K562 (cell line): ENCODE results near the gene MLIP. TPM values are rescaled to one million over a fixed set of nuclear protein-coding genes. Genes with fewer than 3 reads are reported as not detected.

ENCODE experiments used
- ATAC-seq: fragments of 200-7000 bp; cut with Tn5 transposase; 3 replicates; pipeline ENCODE4 v1.9.1; 2020; ENCODE audit warnings: moderate library complexity
- BruUV-seq: library from RNA; stranded (reverse); fragments of 400-500 nt; replicated peaks from 2 replicates; lab custom pipeline; 2021; lab: Mats Ljungman, UMichigan
- CTCF ChIA-PET: fragments of 300-600 bp; formaldehyde crosslinking; extraction: SDS; loops from one replicate; lab custom pipeline; 2021; ENCODE audit warnings: low intra/inter-chr PET ratio; lab: Yijun Ruan, JAX
- POLR2A ChIA-PET: fragments of 300-600, 350-650 bp; sonication (Branson Sonifier 250); formaldehyde crosslinking; extraction: SDS; loops from one replicate; lab custom pipeline; 2021; ENCODE audit warnings: antibody characterized with exemption, inconsistent platforms; lab: Yijun Ruan, JAX
- DNase-seq, 4 experiments: peaks; one replicate each; pipeline versions ENCODE4 v3.0.0 to v3.0.0-alpha.2; 2011 to 2018; ENCODE audit warnings: low spot score in 3 of 4, mixed read lengths in 3 of 4; ENCODE audit errors: extremely low read depth in 1 of 4
- FAIRE-seq: peaks from 2 replicates; lab custom pipeline; 2011; peaks lifted over from hg19 to GRCh38; lab: Jason Lieb, UNC
- H2AFZ ChIP-seq: 2 replicates; pipeline ENCODE4 v1.6.0; 2011; ENCODE audit warnings: low read depth, low read length, control low read depth, inconsistent platforms
- H3K27ac ChIP-seq: fragments of 200-600 bp; 3 replicates; pipeline ENCODE4 v1.8.0; 2011; ENCODE audit warnings: low read depth, mild to moderate bottlenecking, control low read depth, inconsistent platforms, low read length, moderate library complexity, mixed read lengths; ENCODE audit errors: extremely low read depth
- H3K27me3 ChIP-seq, 2 experiments: fragments of 300-600 bp in 1 of 2; 2 replicates in 1 of 2; 3 replicates in 1 of 2; pipeline versions ENCODE4 v1.6.0 to v1.8.0; 2011; ENCODE audit warnings: inconsistent platforms in 2 of 2, low read length in 2 of 2, mild to moderate bottlenecking in 1 of 2, mixed read lengths in 1 of 2, moderate library complexity in 1 of 2; ENCODE audit not compliant: control insufficient read depth in 2 of 2, insufficient read depth in 2 of 2
- H3K36me3 ChIP-seq: fragments of 300-600 bp; 3 replicates; pipeline ENCODE4 v1.8.0; 2011; ENCODE audit warnings: mild to moderate bottlenecking, low read length, inconsistent platforms; ENCODE audit not compliant: control insufficient read depth, insufficient read depth
- H3K4me1 ChIP-seq, 2 experiments: fragments of 200-600 bp in 1 of 2; replicated peaks in 1 of 2; 2 replicates in 1 of 2; 3 replicates in 1 of 2; pipeline versions ENCODE4 v1.5.1 to v1.8.0; 2011; ENCODE audit warnings: inconsistent platforms in 2 of 2, low read length in 2 of 2, mild to moderate bottlenecking in 1 of 2, mixed read lengths in 1 of 2, moderate library complexity in 1 of 2; ENCODE audit not compliant: control insufficient read depth in 2 of 2, insufficient read depth in 2 of 2
- H3K4me2 ChIP-seq: 2 replicates; pipeline ENCODE4 v1.6.1; 2011; ENCODE audit warnings: low read length, control low read depth, inconsistent platforms, mixed read lengths; ENCODE audit not compliant: insufficient read depth
- H3K4me3 ChIP-seq: fragments of 200-600 bp; sonication (generic), shearing (Covaris generic); 2 replicates; pipeline ENCODE4 v1.5.1; 2016; ENCODE audit warnings: control low read depth, inconsistent platforms
- H3K79me2 ChIP-seq: fragments of 200-600 bp; 3 replicates; pipeline ENCODE4 v1.8.0; 2011; ENCODE audit warnings: low read length, inconsistent platforms; ENCODE audit not compliant: control insufficient read depth, insufficient read depth
- H3K9ac ChIP-seq, 2 experiments: 2 replicates each; pipeline versions ENCODE4 v1.6.0 to v1.6.1; 2011; ENCODE audit warnings: low read depth in 2 of 2, low read length in 2 of 2, control low read depth in 1 of 2, inconsistent platforms in 1 of 2, mild to moderate bottlenecking in 1 of 2, mixed read lengths in 1 of 2; ENCODE audit not compliant: insufficient read depth in 1 of 2
- H3K9me1 ChIP-seq: one replicate; pipeline ENCODE4 v1.6.0; 2011; ENCODE audit warnings: inconsistent platforms, mild to moderate bottlenecking, low read length, moderate library complexity; ENCODE audit not compliant: control insufficient read depth, insufficient read depth
- H3K9me3 ChIP-seq: replicated peaks from 2 replicates; pipeline ENCODE4 v1.5.1; 2011; ENCODE audit warnings: low read depth, low read length, inconsistent platforms; ENCODE audit not compliant: control insufficient read depth, insufficient read depth
- H4K20me1 ChIP-seq: replicated peaks from 2 replicates; pipeline ENCODE4 v1.6.1; 2011; ENCODE audit warnings: low read length, inconsistent platforms, mixed read lengths; ENCODE audit not compliant: control insufficient read depth, insufficient read depth
- BACH1 ChIP-seq: fragments of 200-800 bp; sonication (Bioruptor generic); IDR thresholded peaks from 2 replicates; pipeline ENCODE4 v1.6.1; 2016; ENCODE audit warnings: missing genetic modification characterization, missing compliant biosample characterization
- CBX2 ChIP-seq: fragments of 200-600 bp; sonication (generic); IDR thresholded peaks from one replicate; pipeline ENCODE4 v1.6.1; 2012; ENCODE audit warnings: mild to moderate bottlenecking, low read length, inconsistent platforms; ENCODE audit not compliant: insufficient read depth, poor library complexity, severe bottlenecking
- CXXC5 ChIP-seq: fragments of 250-450 bp; sonication (Bioruptor Pico); IDR thresholded peaks from 2 replicates; pipeline ENCODE4 v1.8.0; 2022; ENCODE audit warnings: inconsistent platforms, mild to moderate bottlenecking, moderate library complexity
- E2F8 ChIP-seq: fragments of 450-650 bp; IDR thresholded peaks from 2 replicates; pipeline ENCODE4 v1.7.1; 2018; ENCODE audit warnings: mild to moderate bottlenecking, low read depth; ENCODE audit not compliant: partially characterized antibody
- KAT2B ChIP-seq: IDR thresholded peaks from one replicate; pipeline ENCODE4 v1.6.1; 2012; ENCODE audit warnings: low read depth, mild to moderate bottlenecking, control low read depth, inconsistent platforms, low read length, moderate library complexity
- NFE2 ChIP-seq: IDR thresholded peaks from 2 replicates; pipeline ENCODE4 v1.6.1; 2014; ENCODE audit warnings: antibody characterized with exemption, low read depth
- NFRKB ChIP-seq: fragments of 450-650 bp; IDR thresholded peaks from 2 replicates; pipeline ENCODE4 v1.6.1; 2016; ENCODE audit warnings: low read depth
- PHB ChIP-seq: fragments of 250-450 bp; sonication (Bioruptor Pico); IDR thresholded peaks from 2 replicates; pipeline ENCODE4 v1.5.0; 2021
- PURB ChIP-seq: sonication (generic); formaldehyde crosslinking; IDR thresholded peaks from 2 replicates; pipeline ENCODE4 v1.9.0; 2021; ENCODE audit warnings: low read depth, mild to moderate bottlenecking, missing genetic modification reagents
- RFX5 ChIP-seq: IDR thresholded peaks from 2 replicates; pipeline ENCODE4 v1.6.1; 2011; ENCODE audit warnings: low read depth, mild to moderate bottlenecking, improper control_type of control experiment, low read length
- SREBF2 ChIP-seq: sonication (generic); formaldehyde crosslinking; IDR thresholded peaks from 2 replicates; pipeline ENCODE4 v1.4.0; 2020; ENCODE audit warnings: mild to moderate bottlenecking, missing genetic modification reagents
- ZBTB7A ChIP-seq: IDR thresholded peaks from 2 replicates; pipeline ENCODE4 v1.6.1; 2011; ENCODE audit warnings: low read depth, mild to moderate bottlenecking, low read length, moderate library complexity, borderline replicate concordance; ENCODE audit not compliant: control insufficient read depth
- ZFP1 ChIP-seq: fragments of 450-650 bp; formaldehyde crosslinking; IDR thresholded peaks from 2 replicates; pipeline ENCODE4 v1.4.0; 2020; ENCODE audit warnings: mild to moderate bottlenecking, mixed read lengths
- ZFPM2 ChIP-seq: fragments of 250-450 bp; sonication (Bioruptor Pico); IDR thresholded peaks from 2 replicates; pipeline ENCODE4 v1.5.1; 2022; ENCODE audit warnings: mild to moderate bottlenecking
- ZNF212 ChIP-seq: fragments of 450-650 bp; formaldehyde crosslinking; IDR thresholded peaks from 2 replicates; pipeline ENCODE4 v1.4.0; 2020; ENCODE audit warnings: mild to moderate bottlenecking
- WGBS: fragments of 100-300 bp; shearing (Covaris generic); methylation state at CpG from one replicate; pipeline ENCODE4 v1.1.6; 2016; ENCODE audit warnings: low coverage, mixed read lengths; ENCODE audit not compliant: insufficient coverage; ENCODE audit errors: missing lambda C conversion rate; 5-methylcytosine and 5-hydroxymethylcytosine counted together
- in situ Hi-C: fragments of 300-500 bp; cut with MboI; formaldehyde crosslinking; loops from 4 replicates; pipeline ENCODE4 v1.15.0; 2018; ENCODE audit warnings: inconsistent platforms, mixed read lengths
- intact Hi-C: fragments of 100-400 bp; cut with micrococcal nuclease; formaldehyde crosslinking; loops from 2 replicates; pipeline ENCODE4 v1.14.2; 2022
- polyA plus RNA-seq, 8 experiments: library from polyadenylated mRNA; depleted of rRNA in 4 of 8; stranded (reverse) in 5 of 8; unstranded in 3 of 8; fragments of >200 nt; fragmentation: Nextera tagmentation in 2 of 8; fragmentation: Illumina TruSeq in 1 of 8; extraction: Ambion mirVana in 2 of 8; extraction: Trizol in 1 of 8; gene quantifications; 2 replicates each; pipeline versions ENCODE4 v1.2.1 to v1.2.3, GENCODE V29; 2011 to 2014; ENCODE audit warnings: inconsistent platforms in 1 of 8, missing spikeins in 1 of 8
- total RNA-seq, 7 experiments: library from RNA; depleted of rRNA in 6 of 7; stranded (reverse); fragments of >200 nt in 6 of 7; fragmentation: Illumina TruSeq in 2 of 7; extraction: Trizol in 2 of 7; gene quantifications; 2 replicates each; pipeline versions ENCODE4 v1.2.1 to v1.2.3, GENCODE V29; 2011 to 2021; ENCODE audit warnings: low replicate concordance in 1 of 7
- TF ChIP-seq, protein P1 (sequence below): sonication (generic); formaldehyde crosslinking; IDR thresholded peaks from 2 replicates; pipeline ENCODE4 v1.8.0; 2022; ENCODE audit warnings: mild to moderate bottlenecking, missing genetic modification reagents, borderline replicate concordance
- TF ChIP-seq, protein P2 (sequence below): fragments of 250-450 bp; sonication (Bioruptor Pico); IDR thresholded peaks from 2 replicates; pipeline ENCODE4 v1.4.0; 2020

MLIP gene
- total and polyA plus RNA-seq, 9 of the 15 experiments (the other 6 are each of a cell fraction or from before 2014, with no cell fraction given), result not detected

GRCh38 chr6:54094786-54095185 lies 16.5 kb upstream of the MLIP start:
- intact Hi-C loops, result no loop called here
- TF ChIP-seq NFRKB (no peak), NFE2 (no peak), ZFP1 (CRISPR knock-in tag) (no peak), RFX5 (no peak), SREBF2 (CRISPR knock-in tag) (no peak), E2F8 (no peak), CBX2 (no peak), ZFPM2 (no peak), PHB (CRISPR knock-in tag) (no peak), CXXC5 (CRISPR knock-in tag) (no peak), BACH1 (tag) (no peak), ZNF212 (no peak), ZBTB7A (no peak), PURB (CRISPR knock-in tag) (no peak), KAT2B (no peak)
- TF ChIP-seq, protein P1, sequence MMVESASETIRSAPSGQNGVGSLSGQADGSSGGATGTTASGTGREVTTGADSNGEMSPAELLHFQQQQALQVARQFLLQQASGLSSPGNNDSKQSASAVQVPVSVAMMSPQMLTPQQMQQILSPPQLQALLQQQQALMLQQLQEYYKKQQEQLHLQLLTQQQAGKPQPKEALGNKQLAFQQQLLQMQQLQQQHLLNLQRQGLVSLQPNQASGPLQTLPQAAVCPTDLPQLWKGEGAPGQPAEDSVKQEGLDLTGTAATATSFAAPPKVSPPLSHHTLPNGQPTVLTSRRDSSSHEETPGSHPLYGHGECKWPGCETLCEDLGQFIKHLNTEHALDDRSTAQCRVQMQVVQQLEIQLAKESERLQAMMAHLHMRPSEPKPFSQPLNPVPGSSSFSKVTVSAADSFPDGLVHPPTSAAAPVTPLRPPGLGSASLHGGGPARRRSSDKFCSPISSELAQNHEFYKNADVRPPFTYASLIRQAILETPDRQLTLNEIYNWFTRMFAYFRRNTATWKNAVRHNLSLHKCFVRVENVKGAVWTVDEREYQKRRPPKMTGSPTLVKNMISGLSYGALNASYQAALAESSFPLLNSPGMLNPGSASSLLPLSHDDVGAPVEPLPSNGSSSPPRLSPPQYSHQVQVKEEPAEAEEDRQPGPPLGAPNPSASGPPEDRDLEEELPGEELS (CRISPR knock-in tag), result no peak
- TF ChIP-seq, protein P2, sequence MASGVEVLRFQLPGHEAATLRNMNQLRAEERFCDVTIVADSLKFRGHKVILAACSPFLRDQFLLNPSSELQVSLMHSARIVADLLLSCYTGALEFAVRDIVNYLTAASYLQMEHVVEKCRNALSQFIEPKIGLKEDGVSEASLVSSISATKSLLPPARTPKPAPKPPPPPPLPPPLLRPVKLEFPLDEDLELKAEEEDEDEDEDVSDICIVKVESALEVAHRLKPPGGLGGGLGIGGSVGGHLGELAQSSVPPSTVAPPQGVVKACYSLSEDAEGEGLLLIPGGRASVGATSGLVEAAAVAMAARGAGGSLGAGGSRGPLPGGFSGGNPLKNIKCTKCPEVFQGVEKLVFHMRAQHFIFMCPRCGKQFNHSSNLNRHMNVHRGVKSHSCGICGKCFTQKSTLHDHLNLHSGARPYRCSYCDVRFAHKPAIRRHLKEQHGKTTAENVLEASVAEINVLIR (CRISPR knock-in tag), result no peak

More at GRCh38 chr6:54094786-54095185, 16.5 kb upstream of the MLIP start:
- no peak for ATAC-seq
- POLR2A ChIA-PET, result no interaction called here
- Histone ChIP-seq H3K9me3 (no peaks in the 10 kb centered on the region), H3K4me1 (no peaks in the 10 kb centered on the region), H3K27me3 (no peaks in the 10 kb centered on the region), H3K9me1 (no peaks in the 10 kb centered on the region), H3K9ac (no peak overlapping the region), H3K27ac (no peak overlapping the region), H3K79me2 (no peaks in the 10 kb centered on the region), H4K20me1 (no peaks in the 10 kb centered on the region), H3K4me3 (no peak overlapping the region), H3K36me3 (no peaks in the 10 kb centered on the region), H2AFZ (no peak overlapping the region), H3K4me2 (no peak overlapping the region)
- BruUV-seq, result no TSS peak
- 0% methylated on average over 4 of the region's 4 CpGs for WGBS
- no peak for FAIRE-seq
- CTCF ChIA-PET, result no interaction called here
- DNase-seq, result no peak
- in situ Hi-C loops, result no loop called here
